SK-N-MC (cell line): ENCODE data around the gene AIMP2.

Experiments
- DNase-seq: peaks from one replicate; pipeline ENCODE4 v3.0.0-alpha.2; 2011; ENCODE audit warnings: low read depth, low spot score
- H3K27ac ChIP-seq: fragments of 200-600 bp; sonication (generic); 2 replicates; pipeline ENCODE4 v1.5.1; 2016; ENCODE audit warnings: mixed run types
- H3K36me3 ChIP-seq: fragments of 200-600 bp; sonication (generic); 2 replicates; pipeline ENCODE4 v1.6.1; 2017; ENCODE audit warnings: antibody characterized with exemption, low read length, mixed read lengths; ENCODE audit not compliant: insufficient read depth
- H3K4me3 ChIP-seq: fragments of 200-600 bp; sonication (generic); 2 replicates; pipeline ENCODE4 v1.5.1; 2016
- H3K9ac ChIP-seq: fragments of 200-600 bp; sonication (generic); 2 replicates; pipeline ENCODE4 v1.8.0; 2017; ENCODE audit warnings: mixed run types, mixed read lengths; ENCODE audit not compliant: insufficient read length
- H3K9me3 ChIP-seq: fragments of 200-600 bp; sonication (generic); 2 replicates; pipeline ENCODE4 v1.6.1; 2017; ENCODE audit warnings: low read depth, mild to moderate bottlenecking, antibody characterized with exemption, low read length, moderate library complexity, mixed read lengths
- EZH2 ChIP-seq: fragments of 200-600 bp; sonication (generic); IDR thresholded peaks from one replicate; pipeline ENCODE4 v1.6.1; 2017; ENCODE audit warnings: antibody characterized with exemption
- FOXP2 ChIP-seq: optimal IDR thresholded peaks from 2 replicates; pipeline ENCODE3; 2011; ENCODE audit warnings: mild to moderate bottlenecking, moderate library complexity; ENCODE audit not compliant: insufficient read depth; ENCODE audit errors: extremely low read length, control extremely low read depth
- POLR2AphosphoS5 ChIP-seq: IDR thresholded peaks from 2 replicates; pipeline ENCODE4 v1.6.1; 2012; ENCODE audit warnings: mild to moderate bottlenecking, low read depth, low read length, borderline replicate concordance

The AIMP2 gene

DNA sequence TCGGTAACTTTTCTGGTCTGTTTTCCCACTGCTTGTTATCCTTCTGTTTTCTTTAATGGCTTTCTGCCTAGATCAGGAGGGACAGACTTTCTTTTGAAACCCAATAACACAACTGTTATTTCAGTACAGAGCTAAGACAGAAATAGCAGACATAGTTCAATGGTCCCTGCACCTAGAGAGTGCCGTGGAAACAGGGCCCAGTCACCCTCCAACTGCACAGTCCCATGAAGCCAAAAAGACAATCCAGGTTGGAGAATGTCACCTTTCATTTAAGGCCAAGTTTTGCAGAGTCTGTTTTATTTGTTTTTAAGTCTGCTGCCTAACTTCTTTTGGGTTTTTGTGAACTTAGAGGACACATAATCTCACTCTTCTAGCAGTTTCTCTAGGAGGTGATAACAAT is 2.5 kb downstream of the AIMP2 start:
- Histone ChIP-seq H3K27ac (peak overlapping the region; percentile 46), H3K9ac (no peak overlapping the region), H3K4me3 (no peak overlapping the region), H3K9me3 (no peaks in the 10 kb centered on the region), H3K36me3 (peaks cover 13% of the 10 kb centered on the region; the same call in 1 of the 2 replicates)
- TF ChIP-seq FOXP2 (no peak), POLR2AphosphoS5 (no peak), EZH2 (no peak)
- no peak for DNase-seq

DNA sequence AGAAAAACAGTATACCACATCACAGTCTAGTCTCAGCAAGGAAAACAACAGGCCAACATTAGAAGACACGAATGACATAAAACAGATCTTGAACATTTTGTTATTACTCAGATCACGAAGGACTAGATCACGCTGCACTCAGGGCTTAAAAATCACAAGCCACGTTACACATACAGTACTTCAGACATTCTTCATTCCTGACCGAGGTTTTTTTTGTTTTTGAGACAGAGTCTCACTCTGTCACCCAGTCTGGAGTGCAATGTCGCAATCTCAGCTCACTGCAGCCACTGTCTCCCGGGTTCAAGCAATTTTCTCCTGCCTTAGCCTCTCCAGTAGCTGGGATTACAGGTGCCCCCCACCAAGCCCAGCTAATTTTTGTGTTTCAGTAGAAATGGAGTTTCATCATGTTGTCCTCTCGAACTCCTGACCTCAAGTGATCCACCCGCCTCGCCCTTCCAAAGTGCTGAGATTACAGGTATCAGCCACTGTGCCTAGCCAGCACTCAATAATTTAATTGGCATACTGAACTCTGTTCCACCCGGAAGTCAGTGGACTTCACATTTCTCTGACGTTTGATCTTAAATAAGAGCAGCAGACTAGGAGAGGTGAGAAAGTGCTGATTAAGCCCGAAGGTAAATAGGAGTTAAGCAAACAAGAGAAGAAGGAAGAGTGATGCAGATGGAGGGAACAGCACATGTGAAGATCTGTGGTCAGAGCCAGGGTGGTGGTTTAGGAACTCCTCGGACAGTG is 3.5 kb downstream of the AIMP2 start:
- TF ChIP-seq FOXP2 (no peak), EZH2 (no peak), POLR2AphosphoS5 (no peak)
- Histone ChIP-seq H3K9ac (no peak overlapping the region), H3K4me3 (no peak overlapping the region), H3K27ac (peak overlapping the region; percentile 75), H3K36me3 (peaks cover 23% of the 10 kb centered on the region), H3K9me3 (no peaks in the 10 kb centered on the region)
- no peak for DNase-seq

DNA sequence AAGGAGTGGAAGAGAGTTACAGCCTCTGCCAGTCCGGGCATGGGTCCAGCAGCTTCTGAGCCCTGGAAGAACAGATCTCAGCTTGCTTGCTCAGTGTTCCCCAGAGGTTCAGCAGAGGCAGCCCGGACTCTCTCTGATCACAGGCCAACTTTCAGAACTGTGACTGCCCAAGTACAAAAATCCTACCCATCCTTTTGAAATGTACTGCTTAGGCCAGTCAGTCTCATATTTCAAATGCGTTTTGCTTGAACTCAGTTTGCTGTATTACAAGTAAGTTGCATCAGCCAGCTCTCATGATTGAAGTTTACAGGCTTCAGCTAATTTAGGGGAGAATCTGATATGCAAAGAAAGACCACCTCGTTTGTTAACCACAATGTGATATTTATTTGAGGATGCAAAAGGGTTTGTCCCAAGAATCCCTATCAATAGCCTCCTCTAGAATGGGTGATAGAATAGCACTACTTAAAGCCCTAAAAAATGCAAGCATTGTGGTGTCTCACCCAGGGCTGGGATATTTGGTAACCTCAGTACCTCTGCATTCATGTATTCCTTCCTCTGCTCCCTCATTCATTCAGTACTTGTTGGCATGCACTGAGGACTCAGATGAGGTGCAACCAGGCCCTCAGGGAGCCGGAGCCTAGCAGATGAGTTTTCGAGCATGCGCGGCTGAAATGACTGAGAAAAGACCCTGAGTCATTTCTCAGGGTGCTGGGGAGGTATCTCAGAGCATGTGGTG is 7.0 kb downstream of the AIMP2 start:
- Histone ChIP-seq H3K9ac (peak overlapping the region; percentile 54), H3K4me3 (no peak overlapping the region), H3K27ac (peak overlapping the region; percentile 93), H3K36me3 (peaks cover 55% of the 10 kb centered on the region), H3K9me3 (no peaks in the 10 kb centered on the region)
- TF ChIP-seq EZH2 (no peak), FOXP2 (no peak), POLR2AphosphoS5 (no peak; the same call in 1 of the 2 replicates)
- DNase-seq, result peak; percentile 52

DNA sequence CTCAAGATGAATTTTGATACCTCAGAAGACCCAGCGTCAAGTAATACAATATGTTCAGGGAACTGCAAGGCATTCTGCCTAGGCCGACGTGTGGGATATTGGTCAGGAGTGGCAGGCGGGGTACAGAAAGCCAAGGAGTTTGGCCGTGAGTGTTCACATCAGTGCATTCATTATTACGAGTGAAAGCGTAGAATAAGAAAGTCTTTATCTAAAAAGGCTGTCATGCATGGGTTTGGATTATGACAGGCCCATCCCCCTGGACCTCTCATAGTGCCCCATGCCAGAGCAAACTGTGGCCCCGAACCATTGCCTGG is 7.5 kb downstream of the AIMP2 start:
- Histone ChIP-seq H3K36me3 (peaks cover 57% of the 10 kb centered on the region), H3K4me3 (no peak overlapping the region), H3K9ac (peak overlapping the region; percentile 54), H3K9me3 (no peaks in the 10 kb centered on the region), H3K27ac (peak overlapping the region; percentile 93)
- TF ChIP-seq FOXP2 (no peak), POLR2AphosphoS5 (no peak), EZH2 (no peak)
- DNase-seq, result no peak

DNA sequence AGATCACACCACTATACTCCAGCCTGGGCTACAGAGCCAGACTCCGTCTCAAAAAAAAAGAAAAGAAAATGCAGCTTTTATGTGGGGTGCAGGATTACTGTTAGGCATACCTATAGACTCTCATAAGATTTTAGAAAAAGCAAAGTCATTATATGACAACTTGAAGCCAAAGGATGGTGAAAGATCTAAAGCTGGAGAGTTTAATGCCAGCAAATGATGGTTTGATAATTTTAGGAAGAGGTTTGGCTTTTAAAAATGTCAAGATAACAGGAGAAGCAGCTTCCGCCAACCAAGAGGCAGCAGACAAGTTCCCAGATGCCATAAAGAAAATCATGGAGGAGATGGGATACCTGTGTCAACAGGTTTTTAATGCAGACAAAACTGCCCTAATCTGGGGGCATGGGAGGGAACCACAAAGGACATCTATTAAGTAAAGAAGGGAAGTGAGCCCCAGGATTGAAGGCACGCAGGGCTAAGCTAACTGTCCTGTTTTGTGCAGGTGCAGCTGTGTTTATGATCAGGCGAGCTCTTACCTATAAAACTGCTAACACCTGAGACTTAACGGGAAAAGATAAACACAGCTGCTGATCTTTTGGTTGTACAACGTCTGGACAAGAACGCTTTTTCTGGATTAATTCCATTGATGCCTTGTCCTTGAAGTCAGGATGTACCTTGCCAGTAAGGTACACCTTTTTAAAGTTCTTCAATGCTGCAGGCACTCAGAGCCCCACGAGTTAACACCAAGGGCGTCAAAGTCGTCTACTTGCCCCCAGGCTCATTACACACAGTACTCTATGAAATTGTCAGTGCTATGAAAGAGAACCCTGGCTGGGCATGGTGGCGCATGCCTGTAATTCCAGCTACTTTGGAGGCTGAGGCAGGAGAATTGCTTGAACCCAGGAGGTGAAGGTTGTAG is 11.6 kb downstream of the AIMP2 start:
- H3K9me3 ChIP-seq, result no peaks in the 10 kb centered on the region
- H3K4me3 ChIP-seq, result no peak overlapping the region
- no peak overlapping the region for H3K9ac ChIP-seq
- H3K27ac ChIP-seq, result no peak overlapping the region
- no peak for DNase-seq
- H3K36me3 ChIP-seq, result peaks cover 90% of the 10 kb centered on the region
- TF ChIP-seq FOXP2 (no peak), POLR2AphosphoS5 (no peak), EZH2 (no peak)

DNA sequence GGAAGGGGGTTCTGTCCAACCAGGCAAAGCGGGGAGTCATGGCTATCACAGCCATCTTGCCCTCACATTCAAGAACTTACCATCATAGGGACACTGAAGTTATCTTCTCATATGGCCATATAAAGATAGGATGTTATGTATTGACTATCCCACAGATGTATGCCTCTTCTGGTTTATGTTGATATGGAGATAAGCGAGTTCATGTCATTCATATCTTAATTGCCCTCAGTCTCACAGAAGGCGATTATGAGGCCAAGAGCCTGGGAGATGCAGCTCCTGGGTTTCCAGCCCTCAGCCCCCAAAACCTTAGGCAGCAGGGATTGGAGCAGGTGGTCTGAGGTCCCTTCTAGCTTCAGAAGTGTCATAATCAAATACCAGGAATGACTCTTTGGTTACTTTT is 13.6 kb downstream of the AIMP2 start:
- H3K36me3 ChIP-seq, result peaks cover 95% of the 10 kb centered on the region
- H3K27ac ChIP-seq, result no peak overlapping the region
- DNase-seq, result no peak
- no peak overlapping the region for H3K9ac ChIP-seq
- H3K4me3 ChIP-seq, result no peak overlapping the region
- no peaks in the 10 kb centered on the region for H3K9me3 ChIP-seq
- TF ChIP-seq EZH2, result no peak
- no peak for TF ChIP-seq POLR2AphosphoS5

DNA sequence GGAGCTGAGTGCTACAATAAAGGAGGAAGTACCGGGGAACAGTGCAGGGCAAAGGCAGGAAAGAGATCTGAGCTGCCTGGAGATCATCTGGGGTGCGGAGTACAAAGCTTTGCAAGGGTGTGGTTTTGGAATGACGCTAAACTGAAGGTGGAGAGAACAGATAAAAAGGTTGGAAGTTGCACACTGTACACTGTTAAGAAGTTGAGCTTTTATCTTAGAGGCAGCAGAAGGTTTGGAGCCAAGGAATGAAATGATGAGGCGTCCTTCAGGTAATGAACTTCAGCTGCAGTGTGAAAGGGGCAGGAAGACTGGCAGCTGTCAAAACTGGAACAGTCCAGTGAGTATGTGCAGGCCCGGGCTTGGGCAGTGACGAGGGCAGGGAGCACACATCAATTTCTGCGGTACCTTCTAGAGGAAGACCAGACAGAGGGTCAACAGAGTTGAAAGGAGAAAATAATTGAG is 14.9 kb downstream of the AIMP2 start:
- Histone ChIP-seq H3K27ac (no peak overlapping the region), H3K36me3 (peaks cover 97% of the 10 kb centered on the region), H3K9me3 (no peaks in the 10 kb centered on the region), H3K4me3 (no peak overlapping the region), H3K9ac (no peak overlapping the region)
- no peak for DNase-seq
- no peak for TF ChIP-seq POLR2AphosphoS5
- no peak for TF ChIP-seq EZH2
- TF ChIP-seq FOXP2, result no peak
